ENCODE data around the gene ATP5F1D. TPM values are rescaled to one million over a fixed set of nuclear protein-coding genes. Genes with fewer than 3 reads are reported as not detected.

ATP5F1D gene
- total RNA-seq, 1 experiment from 2014 or later = 157 TPM

- Histone ChIP-seq H3K36me3 (ENCODE audit: low read depth) (no peaks in the 10 kb centered on the region), H3K27ac (no peak overlapping the region), H3F3A (ENCODE audit: insufficient read depth, low read depth) (peaks cover 28% of the 10 kb centered on the region), H3K27me3 (ENCODE audit: insufficient read depth, low read depth) (no peaks in the 10 kb centered on the region), H2AFZ (no peak overlapping the region), H3K79me2 (ENCODE audit: low read depth) (no peaks in the 10 kb centered on the region), H3K9me3 (ENCODE audit: insufficient read depth, low read depth) (no peaks in the 10 kb centered on the region), H4K20me1 (ENCODE audit: insufficient read depth) (no peaks in the 10 kb centered on the region), H3K4me2 (no peak overlapping the region; the same call in 1 of the 2 replicates), H3K4me3 (no peak overlapping the region), H3K4me1 (replicated peaks; ENCODE audit: insufficient read depth) (peaks cover 12% of the 10 kb centered on the region), H3K9me2 (ENCODE audit: insufficient read depth) (no peaks in the 10 kb centered on the region)
- no TSS peak for BruUV-seq (replicated peaks)
- DNase-seq = no peak
- intact Hi-C loops (cut with micrococcal nuclease; ENCODE audit: unreplicated experiment) = no loop called here
- TF ChIP-seq, protein P1, sequence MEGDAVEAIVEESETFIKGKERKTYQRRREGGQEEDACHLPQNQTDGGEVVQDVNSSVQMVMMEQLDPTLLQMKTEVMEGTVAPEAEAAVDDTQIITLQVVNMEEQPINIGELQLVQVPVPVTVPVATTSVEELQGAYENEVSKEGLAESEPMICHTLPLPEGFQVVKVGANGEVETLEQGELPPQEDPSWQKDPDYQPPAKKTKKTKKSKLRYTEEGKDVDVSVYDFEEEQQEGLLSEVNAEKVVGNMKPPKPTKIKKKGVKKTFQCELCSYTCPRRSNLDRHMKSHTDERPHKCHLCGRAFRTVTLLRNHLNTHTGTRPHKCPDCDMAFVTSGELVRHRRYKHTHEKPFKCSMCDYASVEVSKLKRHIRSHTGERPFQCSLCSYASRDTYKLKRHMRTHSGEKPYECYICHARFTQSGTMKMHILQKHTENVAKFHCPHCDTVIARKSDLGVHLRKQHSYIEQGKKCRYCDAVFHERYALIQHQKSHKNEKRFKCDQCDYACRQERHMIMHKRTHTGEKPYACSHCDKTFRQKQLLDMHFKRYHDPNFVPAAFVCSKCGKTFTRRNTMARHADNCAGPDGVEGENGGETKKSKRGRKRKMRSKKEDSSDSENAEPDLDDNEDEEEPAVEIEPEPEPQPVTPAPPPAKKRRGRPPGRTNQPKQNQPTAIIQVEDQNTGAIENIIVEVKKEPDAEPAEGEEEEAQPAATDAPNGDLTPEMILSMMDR (conservative IDR thresholded peaks at IDR 0.05) = no peak
- CTCF ChIA-PET = no interaction called here
- POLR2A ChIA-PET (ENCODE audit: unreplicated experiment) = no interaction called here
Measured at GRCh38 chr19:1236576-1236975, 5.0 kb upstream of the ATP5F1D start.

- no peak for DNase-seq
- Histone ChIP-seq H4K20me1 (ENCODE audit: insufficient read depth) (no peaks in the 10 kb centered on the region), H3K27ac (no peak overlapping the region), H3K9me2 (ENCODE audit: insufficient read depth) (no peaks in the 10 kb centered on the region), H3K9me3 (ENCODE audit: insufficient read depth, low read depth) (no peaks in the 10 kb centered on the region), H3F3A (ENCODE audit: insufficient read depth, low read depth) (peaks cover 25% of the 10 kb centered on the region), H3K36me3 (ENCODE audit: low read depth) (no peaks in the 10 kb centered on the region), H3K4me3 (peak overlapping the region; percentile 56), H2AFZ (no peak overlapping the region), H3K79me2 (ENCODE audit: low read depth) (peaks cover 4% of the 10 kb centered on the region; the same call in 1 of the 2 replicates), H3K4me1 (replicated peaks; ENCODE audit: insufficient read depth) (peaks cover 8% of the 10 kb centered on the region), H3K27me3 (ENCODE audit: insufficient read depth, low read depth) (no peaks in the 10 kb centered on the region), H3K4me2 (peak overlapping the region; percentile 76)
- ChIA-PET CTCF (no interaction called here), POLR2A (ENCODE audit: unreplicated experiment) (no interaction called here)
- BruUV-seq (replicated peaks) = no TSS peak
- TF ChIP-seq, protein P1 (conservative IDR thresholded peaks at IDR 0.05) = no peak
- TF ChIP-seq EZH2 (IDR thresholded peaks at IDR 0.05; ENCODE audit: low read depth) = no peak
- intact Hi-C loops (cut with micrococcal nuclease; ENCODE audit: unreplicated experiment) = no loop called here
Measured at GRCh38 chr19:1237027-1237659, 4.4 kb upstream of the ATP5F1D start.

- Histone ChIP-seq H4K20me1 (ENCODE audit: insufficient read depth) (no peaks in the 10 kb centered on the region), H3K4me2 (peak within 1 kb of the TSS; percentile 76), H3K9me2 (ENCODE audit: insufficient read depth) (no peaks in the 10 kb centered on the region), H3K36me3 (ENCODE audit: low read depth) (no peaks in the 10 kb centered on the region), H3K4me3 (peak within 1 kb of the TSS; percentile 56), H2AFZ (no peak within 1 kb of the TSS), H3F3A (ENCODE audit: insufficient read depth, low read depth) (peaks cover 20% of the 10 kb centered on the region; the same call in 1 of the 2 replicates), H3K4me1 (replicated peaks; ENCODE audit: insufficient read depth) (peaks cover 8% of the 10 kb centered on the region), H3K27ac (no peak within 1 kb of the TSS), H3K27me3 (ENCODE audit: insufficient read depth, low read depth) (no peaks in the 10 kb centered on the region), H3K79me2 (ENCODE audit: low read depth) (peaks cover 9% of the 10 kb centered on the region), H3K9me3 (ENCODE audit: insufficient read depth, low read depth) (no peaks in the 10 kb centered on the region)
- intact Hi-C loops (cut with micrococcal nuclease; ENCODE audit: unreplicated experiment) = no loop called here
- CTCF ChIA-PET = no interaction called here
- POLR2A ChIA-PET (ENCODE audit: unreplicated experiment) = no interaction called here
- BruUV-seq (replicated peaks) = no TSS peak
- TF ChIP-seq, protein P1 (conservative IDR thresholded peaks at IDR 0.05) = no peak
- no peak for TF ChIP-seq EZH2 (IDR thresholded peaks at IDR 0.05; ENCODE audit: low read depth)
- DNase-seq = no peak
Measured at GRCh38 chr19:1237754-1238368, 3.7 kb upstream of the ATP5F1D start, which contains the start of gene CBARP. Gene CBARP (minus strand): TSS chr19:1238005. CDS start chr19:1236100, 1,905 bp downstream.
